NCI-H2171 (cell line): ENCODE measurements around the gene AGAP1.
"Not testable (repeated sequence)": the region's sequence is repeated elsewhere in the genome, so short reads cannot be mapped to it uniquely, and the experiment has no call there.

ENCODE experiments used
- DNase-seq: peaks from one replicate; lab custom pipeline; 2025; lab: John Stamatoyannopoulos, UW

The AGAP1 gene

DNA sequence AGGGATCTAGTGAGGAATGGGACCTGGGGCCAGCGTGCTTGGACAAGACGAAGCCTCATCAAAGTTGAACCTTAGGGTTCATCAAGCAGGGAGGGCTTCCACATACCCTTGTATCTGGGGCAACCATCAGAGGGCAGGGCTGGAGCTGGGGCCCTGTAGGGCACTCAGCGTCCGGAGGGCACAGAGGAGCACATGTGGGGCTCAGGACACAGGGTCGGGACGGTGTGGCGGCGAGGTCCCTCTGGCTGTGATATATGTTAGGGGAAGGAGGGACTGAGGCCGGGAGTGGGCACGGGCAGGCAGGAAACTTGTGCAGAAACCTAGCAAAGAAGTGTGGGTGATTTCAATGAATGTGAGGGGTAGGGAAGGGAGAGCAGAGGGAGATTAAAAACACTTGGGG lies 244.0 kb downstream of the AGAP1 start:
- DNase-seq: no peak

DNA sequence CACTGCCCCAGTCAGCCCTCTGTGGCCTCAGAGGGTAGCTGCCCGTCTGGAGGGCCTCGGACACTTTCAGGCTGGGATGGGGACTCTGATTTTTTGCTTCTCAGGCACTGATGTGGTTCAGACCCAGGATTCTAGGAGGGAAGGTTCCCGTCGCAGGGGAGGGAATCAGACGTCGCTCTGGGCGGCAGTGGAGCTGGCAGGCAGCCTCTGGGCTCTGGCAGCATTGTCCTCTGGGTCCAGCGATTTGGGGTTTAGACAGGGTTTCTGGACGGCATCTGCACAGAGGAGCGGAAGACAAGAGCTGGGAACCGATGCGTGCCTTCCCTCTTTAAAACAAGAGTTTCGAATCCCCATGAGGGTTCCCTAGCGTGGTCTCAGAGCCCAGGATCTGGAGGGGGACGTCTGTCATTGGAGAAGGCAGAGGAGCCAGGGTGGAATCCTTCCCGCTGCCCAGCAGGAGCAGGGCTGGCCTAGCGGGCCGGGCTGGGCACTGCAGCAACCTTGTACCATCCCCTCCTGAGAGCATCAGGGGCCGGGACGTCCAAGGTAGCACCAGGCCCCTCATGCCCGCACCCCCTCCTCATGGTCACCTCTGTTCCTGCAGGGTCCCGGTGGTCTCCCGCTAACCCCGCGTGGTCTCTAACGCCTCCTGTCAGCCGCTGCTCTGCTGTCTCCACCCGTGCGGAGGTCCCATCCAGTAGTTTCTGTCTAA lies 246.0 kb downstream of the AGAP1 start:
- DNase-seq: no peak

DNA sequence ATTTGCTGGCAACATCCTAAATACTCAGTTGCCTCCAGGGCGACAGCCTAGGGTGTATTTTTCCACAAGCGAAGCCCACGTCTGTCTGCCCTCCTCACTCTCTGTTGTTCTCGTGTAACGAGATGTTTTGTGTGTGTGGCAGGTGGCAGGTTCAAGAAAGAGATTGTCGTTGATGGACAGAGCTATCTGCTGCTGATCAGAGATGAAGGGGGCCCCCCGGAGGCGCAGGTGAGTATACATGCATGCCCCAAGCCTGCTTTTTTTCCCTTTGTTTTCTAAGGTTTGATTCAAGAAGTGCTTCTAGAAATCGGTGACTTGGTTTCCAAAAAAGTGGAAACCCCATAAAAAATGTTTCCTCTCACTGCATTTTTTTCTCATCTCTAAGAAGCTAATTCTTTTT lies 247.0 kb downstream of the AGAP1 start:
- no peak for DNase-seq

DNA sequence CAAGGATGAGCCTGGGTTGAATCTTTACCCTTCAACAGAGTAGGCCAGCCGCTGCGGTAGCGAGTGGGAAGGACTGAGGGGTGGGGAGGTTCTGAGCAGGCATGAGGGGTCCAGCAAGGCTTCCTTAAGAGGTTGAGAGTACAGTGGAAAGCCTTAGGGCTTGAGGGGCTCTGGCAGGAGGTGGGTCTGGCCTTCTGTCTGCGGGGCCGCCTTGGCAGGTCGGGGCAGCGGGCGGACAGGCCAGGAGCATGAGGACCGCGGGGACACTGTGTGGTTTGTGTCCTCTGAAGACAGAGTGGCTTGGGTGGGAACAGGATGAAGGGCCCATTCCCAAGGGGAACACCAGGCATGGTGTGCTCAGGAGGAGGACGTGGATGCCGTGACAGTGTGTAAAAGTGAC lies 250.3 kb downstream of the AGAP1 start:
- DNase-seq: no peak

DNA sequence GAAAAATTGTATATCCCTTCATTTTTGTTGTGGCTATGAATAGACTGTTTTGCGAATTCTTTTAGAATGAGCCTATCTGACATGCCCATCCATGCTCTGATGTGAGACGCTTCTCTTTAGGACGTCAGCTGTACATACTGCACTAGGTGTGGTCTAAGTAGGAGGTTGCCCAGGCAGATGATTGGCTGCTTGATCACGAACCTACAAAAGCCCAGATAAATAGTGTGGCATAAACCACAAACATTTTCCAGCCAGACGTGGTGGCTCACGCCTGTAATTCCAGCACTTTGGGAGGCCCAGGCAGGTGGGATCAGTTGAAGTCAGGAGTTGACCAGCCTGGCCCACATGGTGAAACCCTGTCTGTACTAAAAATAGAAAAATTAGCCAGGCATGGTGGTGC lies 251.8 kb downstream of the AGAP1 start:
- DNase-seq: no peak

DNA sequence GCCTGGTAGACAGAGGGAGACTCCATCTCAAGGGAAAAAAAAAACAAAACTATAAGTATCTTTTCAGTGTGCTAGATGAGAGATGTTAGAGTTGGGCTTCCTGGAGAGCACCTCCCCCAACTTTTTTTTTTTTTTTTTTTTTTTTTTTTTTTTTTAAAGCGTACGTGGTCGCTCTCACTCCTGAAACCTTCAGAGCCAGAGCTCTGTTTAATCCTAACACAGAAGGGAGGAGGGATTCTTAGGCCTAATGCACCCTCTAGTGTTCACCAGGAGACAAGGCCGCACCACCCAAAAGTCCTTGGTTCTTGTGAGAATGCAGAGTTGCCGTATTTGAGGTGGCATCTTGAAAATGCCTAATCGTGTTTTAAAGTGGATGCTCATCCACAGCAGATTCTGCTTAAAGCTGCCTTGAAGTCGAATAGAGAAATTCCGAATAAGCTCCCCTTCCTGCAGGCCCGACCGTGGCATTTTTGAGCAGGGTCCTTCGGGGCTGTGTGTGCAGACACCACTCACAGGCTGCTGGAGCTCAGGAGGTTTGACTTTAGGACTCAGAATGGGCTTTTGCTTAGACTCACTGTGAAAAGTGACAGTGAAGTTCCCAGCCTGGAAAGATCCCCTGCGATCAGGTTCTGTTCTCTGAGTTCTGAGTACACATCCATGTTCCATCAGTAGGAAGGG lies 252.6 kb downstream of the AGAP1 start:
- DNase-seq: peak; percentile 36

DNA sequence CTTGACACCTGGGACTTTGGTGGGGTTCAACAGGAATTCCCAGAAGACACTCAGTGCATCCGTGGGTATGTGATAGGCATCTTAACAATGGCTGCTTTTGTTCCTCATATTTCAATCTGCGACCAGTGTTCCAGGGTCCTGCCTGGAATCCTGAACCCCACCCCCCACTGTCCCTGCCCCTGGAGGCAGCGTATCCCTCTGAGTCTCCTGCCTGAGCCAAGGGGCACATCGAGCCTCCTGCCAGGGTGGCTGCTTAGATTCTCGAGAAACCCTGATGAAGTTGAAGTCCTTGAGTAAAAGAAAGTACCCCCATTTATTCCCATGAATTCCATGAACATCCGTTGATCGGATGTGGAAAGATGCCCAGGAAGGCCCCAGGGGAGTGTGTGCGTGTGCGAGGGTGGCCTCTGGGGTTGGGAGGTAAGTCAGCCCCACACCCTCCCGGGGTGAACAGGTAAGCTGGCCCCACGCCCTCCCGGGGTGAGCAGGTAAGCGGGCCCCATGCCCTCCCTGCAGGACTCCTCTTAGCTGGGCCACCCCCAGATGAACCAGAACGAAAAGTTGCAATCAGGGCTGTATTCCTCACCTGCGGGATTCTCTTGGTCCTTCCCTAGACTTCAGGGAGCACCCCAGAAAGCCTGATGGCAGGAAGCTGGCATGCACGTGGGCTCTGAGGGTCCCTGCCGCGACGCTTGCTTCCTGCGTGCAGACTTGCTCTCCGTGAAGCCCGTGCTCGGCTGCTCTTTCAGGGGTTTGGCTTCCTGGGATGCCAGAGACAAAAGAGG lies 253.3 kb downstream of the AGAP1 start:
- no peak for DNase-seq

DNA sequence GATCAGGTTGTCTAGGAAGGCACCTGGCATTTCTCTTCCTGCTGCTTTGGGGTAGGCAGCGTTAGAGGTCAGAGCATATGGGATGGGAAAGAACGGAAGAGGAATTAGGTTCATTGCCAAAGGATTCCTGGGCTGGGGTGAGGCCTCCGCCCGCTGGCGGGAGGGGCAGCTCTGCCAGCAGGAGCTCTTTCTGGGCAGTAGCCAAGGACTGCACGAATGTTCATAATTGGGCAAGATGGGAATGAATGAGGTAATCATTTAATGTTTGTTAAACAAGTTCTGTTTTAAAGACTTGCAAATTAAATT lies 253.9 kb downstream of the AGAP1 start:
- peak; percentile 40 for DNase-seq

DNA sequence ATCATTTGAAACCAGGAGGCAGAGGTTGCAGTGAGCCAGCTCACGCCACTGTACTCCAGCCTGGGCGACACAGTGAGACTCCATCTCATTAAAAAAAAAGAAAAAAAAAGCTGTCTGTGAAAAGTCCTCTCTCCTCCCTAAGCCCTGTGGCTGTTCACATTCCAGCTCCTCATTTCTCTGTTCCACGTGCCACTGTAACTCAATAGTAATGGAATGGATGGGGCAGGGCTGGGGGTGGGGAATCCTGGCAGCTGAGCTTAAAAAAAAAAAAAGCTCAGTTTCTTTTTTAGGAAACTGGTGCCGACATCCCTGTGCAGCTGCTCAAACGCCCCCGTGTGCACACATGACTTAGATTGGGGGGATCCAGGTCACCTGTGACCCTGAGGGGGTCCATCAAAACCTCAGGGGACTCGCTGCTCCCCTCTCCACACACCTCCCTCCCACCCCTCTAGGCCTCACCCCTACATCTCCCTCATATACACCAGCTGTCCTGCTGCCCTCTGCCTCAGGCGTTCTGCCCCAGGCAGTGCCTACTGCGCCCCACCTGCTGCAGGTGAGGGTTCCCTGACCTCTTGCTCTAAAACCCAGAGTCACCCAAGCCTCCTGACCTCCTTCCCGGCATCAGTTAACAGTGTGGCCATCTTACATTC lies 255.4 kb downstream of the AGAP1 start:
- DNase-seq: no peak

DNA sequence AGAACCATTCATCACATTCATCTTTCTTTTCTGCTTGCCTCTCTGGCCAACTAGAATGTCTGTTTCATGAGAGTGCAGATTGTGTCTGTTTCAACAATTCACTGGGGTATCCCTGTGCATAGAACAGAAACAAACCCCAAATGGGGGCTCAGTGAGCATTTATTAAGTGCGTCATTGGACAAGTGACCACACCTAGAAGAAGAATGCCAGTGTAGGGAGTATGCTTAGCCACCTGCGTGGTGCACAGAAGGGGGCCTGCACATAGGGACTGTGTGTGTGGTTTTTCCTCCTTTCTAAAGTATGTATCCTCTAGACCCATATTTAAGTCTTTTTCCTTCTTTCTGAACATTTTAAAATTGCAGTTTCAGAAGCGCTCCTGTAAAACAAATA lies 255.9 kb downstream of the AGAP1 start:
- DNase-seq: no peak

DNA sequence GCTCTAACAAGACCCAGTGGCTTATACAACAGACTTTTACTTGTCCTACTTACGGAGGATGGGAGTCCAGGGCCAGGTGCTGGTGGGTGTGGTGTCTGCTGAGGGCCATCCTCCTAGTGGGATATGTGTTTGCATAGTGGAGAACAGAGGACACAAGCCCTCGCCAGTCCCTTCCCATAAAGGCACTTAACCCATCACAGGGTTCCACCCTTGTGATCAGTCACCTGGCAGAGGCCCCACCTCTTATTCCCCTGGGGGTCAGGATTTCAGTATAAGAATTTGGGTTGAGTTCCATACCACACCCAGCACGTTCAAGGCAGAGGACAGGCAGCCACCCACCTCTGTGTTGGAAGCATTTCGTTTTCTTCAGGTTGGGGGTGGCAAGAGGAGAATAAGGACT lies 259.0 kb downstream of the AGAP1 start:
- DNase-seq: no peak

DNA sequence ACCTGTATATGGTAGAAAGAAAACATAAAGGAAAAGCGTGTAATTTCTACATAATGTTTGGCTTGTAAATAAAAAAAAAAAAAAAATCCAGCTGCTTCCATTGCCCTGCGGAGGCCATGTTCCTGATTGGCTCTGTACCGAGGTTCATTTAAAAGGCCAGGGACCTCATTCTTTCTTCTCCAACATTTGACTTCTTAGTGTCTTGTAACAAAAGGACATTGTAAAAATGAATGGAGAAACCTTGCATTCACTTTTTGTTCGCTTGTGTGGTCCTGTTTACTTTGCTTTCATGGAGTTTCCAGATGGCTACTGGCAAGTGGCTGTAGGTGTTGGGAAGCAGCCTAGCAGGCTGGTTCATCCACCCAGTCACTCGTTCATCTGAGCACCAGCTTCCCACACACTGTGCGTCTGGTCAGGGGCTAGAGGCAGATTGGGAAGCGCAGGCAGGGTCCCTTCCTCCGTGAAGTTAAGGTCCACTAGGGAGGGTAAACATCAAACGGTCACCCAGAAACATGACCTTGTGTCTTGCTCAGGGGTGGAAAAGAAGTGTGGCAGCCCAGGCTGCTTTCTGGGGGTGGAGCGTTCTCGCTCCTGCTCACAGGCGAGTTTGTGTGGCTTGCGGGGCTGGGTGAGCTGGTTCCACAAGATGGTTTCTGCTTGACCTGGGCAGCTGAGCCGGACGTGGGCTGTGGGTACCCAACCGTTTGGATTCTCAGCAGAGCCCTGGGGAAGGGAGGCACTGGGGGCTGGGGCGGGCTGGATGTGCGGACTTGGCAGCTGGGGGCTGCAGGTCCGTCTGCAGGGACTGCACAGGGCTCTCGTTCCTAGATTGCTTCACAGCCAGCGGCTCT lies 260.7 kb downstream of the AGAP1 start:
- DNase-seq: no peak

DNA sequence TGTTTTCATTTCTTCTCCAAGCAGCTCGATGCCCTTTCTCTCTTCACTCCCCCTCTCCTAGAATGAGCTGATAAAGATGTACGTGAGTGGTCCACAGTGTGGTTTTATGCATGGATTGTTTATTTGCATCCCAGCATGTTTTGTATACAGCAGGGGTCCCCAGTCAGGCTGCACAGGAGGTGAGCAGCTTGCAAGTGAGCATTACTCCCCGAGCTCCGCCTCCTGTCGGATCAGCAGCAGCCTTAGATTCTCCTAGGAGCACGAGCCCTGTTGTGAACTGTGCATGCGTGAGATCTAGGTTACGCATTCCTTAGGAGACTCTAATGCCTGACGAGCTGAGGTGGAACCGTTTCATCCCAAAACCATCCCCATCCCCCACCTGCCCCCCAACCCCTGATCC lies 262.6 kb downstream of the AGAP1 start:
- DNase-seq: no peak

DNA sequence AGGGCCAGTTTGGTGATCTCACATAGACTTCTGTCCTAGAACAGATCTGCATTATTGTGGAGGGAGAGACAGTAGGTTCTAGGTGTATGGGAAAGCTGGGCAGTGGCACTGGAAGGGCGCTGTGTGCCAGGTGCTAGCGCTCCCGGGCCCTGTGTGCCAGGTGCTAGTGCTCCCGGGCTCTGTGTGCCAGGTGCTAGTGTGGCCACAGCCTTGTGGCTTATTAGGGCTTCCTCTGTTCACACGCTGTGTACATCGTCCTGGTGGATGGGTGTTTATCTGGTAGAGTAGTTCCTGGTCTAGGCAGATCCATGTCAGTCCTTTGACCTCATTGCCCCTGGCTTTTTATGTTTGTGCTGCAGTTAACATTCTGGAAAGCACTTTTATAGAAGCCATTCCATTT lies 263.4 kb downstream of the AGAP1 start:
- DNase-seq: no peak

DNA sequence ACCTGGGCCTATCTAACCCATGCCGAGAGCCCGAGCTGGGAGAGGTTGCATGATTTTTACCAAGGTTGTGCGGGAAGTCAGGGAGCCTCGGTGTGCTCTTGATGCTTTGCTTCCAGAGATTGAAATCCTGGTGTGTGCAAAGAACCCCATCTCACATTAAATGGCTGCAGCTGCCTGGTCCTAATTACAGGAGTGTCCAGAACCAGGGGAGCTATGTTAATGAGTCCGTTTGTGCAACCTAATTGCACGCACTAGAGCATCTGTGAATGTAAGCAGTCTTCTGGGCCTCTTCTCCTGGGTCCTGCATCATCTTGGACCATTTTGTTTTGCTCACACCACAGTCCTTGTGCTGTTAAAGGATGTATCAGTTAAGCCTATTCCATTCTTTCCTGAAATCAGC lies 263.8 kb downstream of the AGAP1 start:
- DNase-seq: no peak

DNA sequence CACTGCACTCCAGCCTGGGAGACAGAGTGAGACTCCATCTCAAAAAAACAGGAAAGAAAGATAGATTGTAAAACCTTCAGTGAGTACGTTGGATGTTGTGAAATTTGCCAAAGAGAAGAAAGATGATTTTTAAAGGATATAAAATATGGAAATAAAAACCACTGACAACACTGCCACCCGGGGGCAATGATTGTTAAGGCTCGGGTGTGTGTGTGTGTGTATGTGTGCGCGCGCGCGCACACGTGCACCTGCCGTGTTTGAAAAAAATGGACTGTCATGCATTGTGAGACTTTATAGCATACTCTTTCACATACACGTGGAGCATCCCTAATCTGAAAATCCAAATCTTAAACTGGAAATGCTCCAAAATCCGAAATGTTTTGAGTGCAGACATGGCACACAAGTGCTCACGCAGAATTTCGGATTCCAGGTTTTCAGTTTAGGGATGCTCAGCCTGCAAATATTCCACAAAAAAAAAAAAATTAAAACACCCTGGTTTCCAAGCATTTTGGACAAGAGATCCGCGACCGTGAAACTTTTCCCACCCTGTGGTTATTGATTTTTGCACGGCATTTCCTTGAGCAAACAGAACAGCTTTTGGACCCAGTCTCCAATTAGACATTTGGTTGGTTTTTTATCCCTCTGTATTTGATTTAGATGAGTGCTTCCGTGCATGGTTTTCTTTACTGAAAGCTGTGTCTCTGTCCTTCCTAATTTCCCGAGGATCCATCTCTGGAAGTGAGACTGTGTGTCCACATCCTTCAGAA lies 269.2 kb downstream of the AGAP1 start:
- no peak for DNase-seq

DNA sequence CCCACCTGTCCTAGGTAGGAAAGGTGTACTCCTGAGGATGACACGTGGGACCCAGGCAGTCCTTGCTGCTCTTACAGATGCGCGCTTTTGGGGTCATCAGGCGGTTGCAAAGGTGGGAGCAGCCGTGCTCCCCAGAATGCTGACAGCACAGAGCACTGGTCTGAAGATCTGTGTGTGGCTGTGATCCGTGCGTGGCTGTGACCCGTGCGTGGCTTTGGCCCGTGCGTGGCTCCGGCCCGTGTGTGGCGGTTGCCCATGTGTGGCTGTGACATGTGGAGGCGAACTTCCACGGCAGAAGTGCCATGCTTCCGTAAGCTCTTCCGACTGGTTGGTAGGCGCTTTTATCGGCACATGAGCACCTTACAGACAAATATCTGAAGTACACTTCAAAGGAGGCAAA lies 270.0 kb downstream of the AGAP1 start:
- no peak for DNase-seq

DNA sequence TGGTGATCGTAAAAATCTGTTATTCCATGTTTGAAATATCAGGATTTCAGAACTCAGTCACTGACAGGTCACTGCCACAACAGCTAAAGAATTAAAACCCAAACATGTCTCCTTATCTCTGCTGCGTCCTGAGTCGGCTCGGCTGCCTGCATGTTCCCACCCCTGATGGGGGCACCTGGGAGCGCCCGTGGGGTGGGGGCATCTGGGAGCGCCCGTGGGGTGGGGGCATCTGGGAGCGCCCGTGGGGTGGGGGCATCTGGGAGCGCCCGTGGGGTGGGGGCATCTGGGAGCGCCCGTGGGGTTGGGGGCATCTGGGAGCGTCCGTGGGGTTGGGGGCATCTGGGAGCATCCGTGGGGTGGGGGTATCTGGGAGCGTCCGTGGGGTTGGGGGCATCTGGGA lies 270.6 kb downstream of the AGAP1 start:
- not testable (repeated sequence) for DNase-seq

DNA sequence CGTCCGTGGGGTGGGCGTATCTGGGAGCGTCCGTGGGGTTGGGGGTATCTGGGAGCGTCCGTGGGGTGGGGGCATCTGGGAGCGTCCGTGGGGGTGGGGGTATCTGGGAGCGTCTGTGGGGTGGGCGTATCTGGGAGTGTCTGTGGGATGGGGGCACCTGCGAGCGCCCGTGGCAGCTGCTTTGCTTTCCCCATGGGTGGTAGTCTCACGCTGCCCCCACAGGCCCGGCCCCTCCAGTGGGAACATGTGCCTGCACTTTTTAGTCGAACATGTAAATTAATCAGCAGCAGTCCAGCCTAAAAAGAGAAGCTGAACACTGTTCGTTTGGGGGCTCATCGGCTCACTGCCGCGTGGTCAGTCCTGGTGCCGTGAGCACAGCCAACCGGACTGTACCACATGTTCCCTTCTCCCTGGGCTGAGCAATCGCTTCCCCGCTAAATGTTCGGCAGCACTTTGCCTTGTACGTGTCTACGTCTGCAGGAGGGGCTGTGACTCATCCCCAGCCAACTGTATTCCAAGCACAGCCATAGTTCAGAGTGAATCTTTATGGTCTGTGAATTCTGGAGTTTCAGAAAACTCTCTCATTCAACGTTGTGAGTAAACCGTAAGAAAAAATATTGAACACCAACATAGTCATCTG lies 271.5 kb downstream of the AGAP1 start:
- no peak for DNase-seq

DNA sequence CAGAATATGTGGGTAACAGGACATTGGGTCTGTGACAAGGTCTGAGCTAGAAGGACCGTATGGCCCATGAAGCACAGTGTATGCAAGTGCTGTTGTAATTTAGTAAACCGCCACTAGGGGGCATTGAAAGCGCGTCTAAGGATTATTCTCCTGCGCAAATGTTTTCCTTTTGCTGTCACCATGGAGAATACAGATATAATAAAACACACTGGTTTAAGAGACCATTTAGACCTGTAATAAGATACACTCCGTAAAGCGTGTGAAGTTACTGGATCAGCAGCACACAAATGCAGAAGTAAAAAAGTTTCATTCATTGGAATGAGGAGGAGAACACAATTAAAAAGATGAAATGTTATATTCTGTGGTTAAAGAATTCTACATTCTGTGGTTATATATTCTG lies 272.4 kb downstream of the AGAP1 start:
- peak; percentile 51 for DNase-seq

DNA sequence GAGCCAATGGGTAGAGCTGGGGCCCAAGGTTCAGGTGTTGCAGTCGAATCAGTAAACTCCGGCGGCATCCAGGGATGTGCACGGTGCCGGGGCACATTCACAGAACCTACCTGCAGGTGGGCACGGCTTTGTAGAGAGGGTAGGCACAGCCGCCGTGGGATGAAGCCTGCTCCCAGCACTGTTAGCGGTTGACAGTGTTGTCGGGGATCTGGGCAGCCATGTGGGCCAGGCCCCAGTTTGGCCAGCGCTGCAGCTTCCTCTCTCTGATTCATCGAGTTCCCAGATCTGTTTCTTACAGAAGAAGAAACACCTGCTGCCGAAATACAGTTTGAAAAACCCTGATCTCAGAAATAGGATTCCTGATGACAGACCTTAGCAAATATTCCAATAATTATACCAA lies 274.8 kb downstream of the AGAP1 start:
- DNase-seq: no peak
